BE2C (cell line): ENCODE data around the gene INPP5A.
"Not testable (repeated sequence)": the region's sequence is repeated elsewhere in the genome, so short reads cannot be mapped to it uniquely, and the experiment has no call there.

Experiments used
- DNase-seq: peaks from one replicate; pipeline ENCODE4 v3.0.0-alpha.2; 2020
- H3K27me3 ChIP-seq: fragments of 250-450 bp; sonication (Bioruptor Pico); 2 replicates; pipeline ENCODE4 v1.5.1; 2020; ENCODE audit warnings: mild to moderate bottlenecking
- H3K36me3 ChIP-seq: fragments of 250-450 bp; sonication (Bioruptor Pico); 2 replicates; pipeline ENCODE4 v1.5.1; 2020; ENCODE audit warnings: mild to moderate bottlenecking
- H3K4me1 ChIP-seq: fragments of 250-450 bp; sonication (Bioruptor Pico); 2 replicates; pipeline ENCODE4 v1.5.1; 2020
- H3K4me3 ChIP-seq: 2 replicates; pipeline ENCODE4 v1.5.1; 2011; ENCODE audit warnings: low read depth, low read length
- H3K9me3 ChIP-seq: fragments of 250-450 bp; sonication (Bioruptor Pico); 2 replicates; pipeline ENCODE4 v1.5.1; 2020
- TF ChIP-seq, protein P1 (sequence below): IDR thresholded peaks from 2 replicates; pipeline ENCODE4 v1.5.1; 2012; ENCODE audit warnings: mild to moderate bottlenecking, low read depth, low read length

Gene INPP5A

DNA sequence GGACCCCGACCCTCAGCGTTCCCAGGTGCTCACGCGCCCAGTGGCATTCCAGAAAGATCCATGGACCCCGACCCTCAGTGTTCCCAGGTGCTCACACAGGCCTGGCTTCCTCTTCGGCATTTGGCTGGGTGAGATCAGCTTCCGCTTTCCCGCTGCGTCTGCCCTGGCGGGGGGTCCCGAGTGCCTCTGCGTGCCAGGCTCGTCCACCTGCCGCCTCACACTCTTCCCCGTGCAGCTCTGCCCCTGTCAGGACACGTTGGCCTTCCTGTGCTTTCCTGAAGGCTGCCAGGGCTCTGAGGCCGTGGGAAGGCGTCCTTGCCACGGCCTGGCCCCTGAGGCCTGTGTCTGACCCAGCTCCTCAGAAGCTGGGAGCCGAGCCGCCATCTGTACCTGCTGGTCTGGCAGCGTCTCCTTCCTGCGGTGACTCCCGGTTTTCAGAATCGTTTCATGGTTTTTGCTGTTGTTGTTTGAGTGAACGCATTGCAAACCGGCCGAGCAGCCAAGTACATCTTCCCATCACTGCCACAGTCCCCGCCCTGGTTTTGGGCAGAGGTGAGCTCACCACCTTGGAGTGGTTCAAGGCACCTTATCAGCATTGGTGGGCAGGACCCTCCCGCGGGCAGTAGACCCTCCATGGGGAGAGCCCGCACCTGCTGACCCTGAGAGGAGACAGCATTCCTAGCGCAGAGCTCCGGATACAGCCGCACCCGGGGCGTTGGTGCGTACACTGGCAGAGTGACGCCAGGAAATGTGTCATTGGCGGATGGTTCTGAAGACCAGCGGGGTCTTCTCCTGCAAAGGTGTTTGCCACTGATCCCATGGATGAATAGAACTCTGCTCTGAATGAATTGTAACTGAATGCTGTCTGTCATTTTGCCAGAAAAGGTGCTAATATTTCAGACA is 231.0 kb downstream of the INPP5A start:
- no peak overlapping the region for H3K4me3 ChIP-seq
- DNase-seq = no peak
- no peaks in the 10 kb centered on the region for H3K27me3 ChIP-seq
- TF ChIP-seq, protein P1, sequence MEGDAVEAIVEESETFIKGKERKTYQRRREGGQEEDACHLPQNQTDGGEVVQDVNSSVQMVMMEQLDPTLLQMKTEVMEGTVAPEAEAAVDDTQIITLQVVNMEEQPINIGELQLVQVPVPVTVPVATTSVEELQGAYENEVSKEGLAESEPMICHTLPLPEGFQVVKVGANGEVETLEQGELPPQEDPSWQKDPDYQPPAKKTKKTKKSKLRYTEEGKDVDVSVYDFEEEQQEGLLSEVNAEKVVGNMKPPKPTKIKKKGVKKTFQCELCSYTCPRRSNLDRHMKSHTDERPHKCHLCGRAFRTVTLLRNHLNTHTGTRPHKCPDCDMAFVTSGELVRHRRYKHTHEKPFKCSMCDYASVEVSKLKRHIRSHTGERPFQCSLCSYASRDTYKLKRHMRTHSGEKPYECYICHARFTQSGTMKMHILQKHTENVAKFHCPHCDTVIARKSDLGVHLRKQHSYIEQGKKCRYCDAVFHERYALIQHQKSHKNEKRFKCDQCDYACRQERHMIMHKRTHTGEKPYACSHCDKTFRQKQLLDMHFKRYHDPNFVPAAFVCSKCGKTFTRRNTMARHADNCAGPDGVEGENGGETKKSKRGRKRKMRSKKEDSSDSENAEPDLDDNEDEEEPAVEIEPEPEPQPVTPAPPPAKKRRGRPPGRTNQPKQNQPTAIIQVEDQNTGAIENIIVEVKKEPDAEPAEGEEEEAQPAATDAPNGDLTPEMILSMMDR = no peak
- H3K36me3 ChIP-seq = no peaks in the 10 kb centered on the region
- H3K9me3 ChIP-seq = no peaks in the 10 kb centered on the region
- H3K4me1 ChIP-seq = no peaks in the 10 kb centered on the region

DNA sequence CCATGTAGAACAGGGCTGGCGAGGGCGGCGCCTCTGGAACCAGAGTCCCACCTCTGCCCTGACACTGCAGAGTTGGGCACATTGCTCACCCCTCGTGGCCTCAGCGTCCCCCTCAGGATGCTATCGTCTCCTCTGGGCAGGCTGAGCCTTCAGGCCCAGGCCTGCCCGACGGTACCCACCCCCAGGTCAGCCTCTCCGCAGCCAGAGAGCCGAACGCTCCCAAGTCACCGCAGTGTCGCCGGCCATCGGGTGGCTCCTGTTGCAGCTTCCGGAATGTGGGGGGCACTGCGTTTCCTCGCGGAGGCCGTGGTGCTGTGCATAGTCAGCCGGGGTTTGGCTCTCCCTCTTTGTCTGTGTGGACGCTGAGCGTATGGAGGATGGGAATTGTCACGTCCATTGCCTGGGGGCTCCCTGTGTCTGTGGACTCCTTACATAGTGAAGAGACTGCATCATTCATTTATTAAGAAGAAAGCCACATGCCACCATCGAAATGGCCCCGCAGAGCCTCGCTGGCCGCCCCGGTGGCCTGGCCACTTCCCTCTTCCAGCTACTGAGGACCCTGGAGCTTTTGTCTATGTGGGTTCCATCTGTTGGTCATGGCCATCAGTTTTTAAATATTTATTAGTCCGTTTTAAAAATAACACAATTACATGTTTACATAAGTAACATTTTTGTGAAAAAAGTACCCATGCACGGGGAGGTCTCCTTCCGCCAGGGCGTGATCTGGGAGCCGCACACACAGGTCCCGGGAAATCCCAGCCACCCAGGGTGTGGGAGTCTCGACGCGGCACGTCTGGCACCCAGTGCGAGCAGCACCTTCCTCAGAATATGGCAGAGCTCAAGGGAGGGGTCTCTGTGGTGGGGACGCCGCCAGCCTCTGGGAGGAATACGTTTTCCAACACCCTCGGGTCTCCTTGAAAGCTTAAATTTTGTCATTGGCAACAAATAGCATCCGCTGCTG is 232.8 kb downstream of the INPP5A start:
- Histone ChIP-seq H3K9me3 (no peaks in the 10 kb centered on the region), H3K36me3 (no peaks in the 10 kb centered on the region), H3K4me1 (no peaks in the 10 kb centered on the region), H3K27me3 (no peaks in the 10 kb centered on the region), H3K4me3 (no peak overlapping the region)
- TF ChIP-seq, protein P1 = no peak
- DNase-seq = no peak

- not testable (repeated sequence) for H3K4me3 ChIP-seq, H3K4me1 ChIP-seq, DNase-seq, H3K36me3 ChIP-seq, H3K27me3 ChIP-seq, H3K9me3 ChIP-seq
These were observed 235.2 kb downstream of the INPP5A start for GRCh38 chr10:132772816-132773215.

GRCh38 chr10:132774181-132774901 is 236.8 kb downstream of the INPP5A start:
- DNase-seq = no peak

GRCh38 chr10:132774902-132775863 is 237.6 kb downstream of the INPP5A start:
- H3K4me1 ChIP-seq = no peaks in the 10 kb centered on the region
- H3K36me3 ChIP-seq = no peaks in the 10 kb centered on the region
- H3K4me3 ChIP-seq = no peak overlapping the region
- H3K9me3 ChIP-seq = no peaks in the 10 kb centered on the region
- no peak for DNase-seq
- TF ChIP-seq, protein P1 = no peak
- no peaks in the 10 kb centered on the region for H3K27me3 ChIP-seq

More at GRCh38 chr10:132774181-132774901, 236.8 kb downstream of the INPP5A start:
- TF ChIP-seq, protein P1 = no peak
- no peaks in the 10 kb centered on the region for H3K9me3 ChIP-seq
- H3K4me3 ChIP-seq = no peak overlapping the region
- H3K27me3 ChIP-seq = no peaks in the 10 kb centered on the region
- no peaks in the 10 kb centered on the region for H3K4me1 ChIP-seq
- H3K36me3 ChIP-seq = no peaks in the 10 kb centered on the region
